Activated T-cell treated with anti-CD3 and anti-CD28 coated beads for 48 hours (primary cell): Measurements from ENCODE around the gene RER1.

Experiments
- DNase-seq: peaks from one replicate; pipeline ENCODE4 v3.0.0-alpha.2; 2020; ENCODE audit warnings: low read depth

The RER1 gene

DNA sequence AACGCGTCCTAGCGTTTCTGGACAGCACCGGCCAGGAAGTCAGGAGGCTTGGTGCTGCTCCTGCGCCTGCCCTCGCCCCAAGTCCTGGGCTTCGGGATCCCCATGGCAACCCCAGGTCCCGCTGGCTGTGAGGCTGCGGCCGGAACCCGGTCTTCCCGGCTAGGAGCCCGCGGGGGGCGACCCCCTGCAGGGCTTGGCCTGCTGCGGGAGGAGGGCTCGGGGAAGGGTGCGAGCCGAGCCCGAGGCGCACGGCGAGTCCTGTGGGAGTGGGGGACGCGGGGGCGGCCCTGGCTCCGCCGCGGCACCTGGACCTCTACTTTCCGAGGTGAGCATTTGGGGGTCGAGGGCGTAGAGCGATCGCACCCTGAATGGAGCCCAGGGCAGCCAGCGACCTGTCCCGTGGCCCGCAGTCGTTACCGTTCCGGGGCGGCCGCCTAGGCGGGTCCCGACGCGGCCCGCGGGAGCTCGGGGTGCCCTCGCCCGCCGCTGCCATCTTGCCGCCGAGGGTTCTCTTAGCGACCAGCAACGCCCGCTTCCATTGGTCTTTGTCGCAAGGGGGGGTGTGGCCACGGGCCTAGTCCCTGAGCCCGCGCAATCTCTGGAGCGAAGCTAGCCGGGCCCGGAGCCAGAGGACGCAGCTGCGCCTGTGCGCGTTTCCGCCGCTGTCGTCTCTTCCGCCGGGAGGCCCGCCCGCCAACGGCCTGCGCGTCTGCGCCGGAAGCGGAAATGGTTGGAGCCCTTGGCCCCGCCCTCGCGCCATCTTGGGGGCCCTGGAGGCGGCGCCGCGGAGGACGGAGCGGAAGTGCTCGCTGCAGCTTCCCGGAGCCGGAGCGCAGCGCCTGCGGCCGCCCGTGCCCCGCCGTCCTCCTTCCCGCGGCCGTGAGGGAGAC is at the start of gene RER1, which contains the start of gene MORN1:
Gene RER1, plus strand, starts transcription at position 801 of the 890 bp plus-strand sequence. CDS start 3,950 bp downstream, outside the sequence.
Gene MORN1, minus strand, starts transcription at position 514 of the 890 bp plus-strand sequence. Its CDS starts 21 bp downstream, at position 493.
- peak; percentile 99 for DNase-seq

DNA sequence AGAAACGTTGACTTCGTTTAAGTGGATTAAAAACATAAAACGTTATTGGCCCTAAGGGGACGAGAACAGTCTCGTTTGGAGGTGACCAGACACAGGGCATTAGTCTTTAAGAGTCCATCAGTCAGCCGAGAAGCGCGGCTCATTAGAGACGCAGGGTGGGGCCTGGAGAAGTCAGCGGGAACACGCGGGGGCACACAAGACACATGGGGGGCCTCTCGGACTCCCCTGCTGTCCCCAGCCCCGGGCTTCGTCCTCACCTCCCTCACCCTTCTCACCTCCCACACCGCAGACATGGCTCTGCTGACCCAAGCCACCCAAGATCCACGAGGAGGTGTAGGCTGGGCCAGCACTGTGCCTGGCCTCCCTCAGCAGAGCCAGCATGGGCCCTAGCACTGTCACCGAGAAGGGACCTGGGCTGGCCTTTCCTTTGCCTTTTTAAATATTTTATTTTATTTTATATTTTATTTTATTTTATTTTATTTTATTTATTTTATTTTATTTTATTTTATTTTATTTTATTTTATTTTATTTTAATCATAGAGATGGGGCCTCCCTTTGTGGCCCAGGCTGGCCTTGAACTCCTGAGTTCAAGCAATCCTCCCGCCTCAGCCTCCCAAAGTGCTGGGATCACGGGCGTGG is 49.1 kb upstream of the RER1 start:
- no peak for DNase-seq

DNA sequence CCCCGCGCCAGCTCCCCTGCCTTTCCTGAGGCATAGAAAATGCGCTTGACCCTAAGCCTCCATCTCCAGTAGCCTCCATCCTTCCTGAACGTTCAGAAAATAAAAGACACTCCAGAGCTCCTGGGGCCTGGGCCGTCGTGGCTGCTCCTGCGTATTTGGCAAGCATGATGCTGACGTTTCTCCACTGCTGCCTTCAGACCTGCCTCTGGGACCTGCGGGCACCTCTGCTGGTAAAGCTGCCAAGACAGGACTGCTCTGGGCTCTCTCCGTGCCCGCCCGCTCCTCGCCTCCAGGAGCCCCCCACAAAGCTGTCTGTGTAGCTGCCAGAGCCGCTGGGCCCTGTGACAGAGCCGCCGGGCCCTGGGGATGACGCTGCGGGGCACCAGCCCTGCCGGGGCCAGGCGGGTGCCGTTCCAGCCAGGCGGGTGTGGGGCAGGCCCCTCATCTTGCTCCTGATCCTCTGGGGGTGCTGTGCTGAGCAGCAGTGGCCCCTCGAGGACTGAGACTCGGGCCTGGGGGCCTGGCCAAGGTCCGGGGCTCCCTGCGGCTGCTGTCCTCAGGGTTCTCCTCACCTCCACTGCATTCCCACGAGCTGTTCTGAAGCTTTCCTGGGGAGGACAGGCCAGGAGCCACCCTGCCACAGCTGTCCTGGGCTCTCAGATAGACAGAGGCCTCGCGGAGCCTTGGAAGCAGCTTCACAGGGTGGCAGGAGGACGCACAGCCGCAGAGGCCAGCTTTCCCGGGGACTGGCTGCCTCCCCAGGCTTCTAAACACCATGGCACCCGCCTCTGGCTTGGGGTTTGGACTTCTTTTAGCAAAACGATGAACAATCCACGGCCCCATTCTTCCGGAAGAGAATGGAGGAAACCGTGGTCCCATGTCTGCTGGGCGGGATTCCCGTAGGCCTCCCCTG is 48.4 kb upstream of the RER1 start:
- no peak for DNase-seq

DNA sequence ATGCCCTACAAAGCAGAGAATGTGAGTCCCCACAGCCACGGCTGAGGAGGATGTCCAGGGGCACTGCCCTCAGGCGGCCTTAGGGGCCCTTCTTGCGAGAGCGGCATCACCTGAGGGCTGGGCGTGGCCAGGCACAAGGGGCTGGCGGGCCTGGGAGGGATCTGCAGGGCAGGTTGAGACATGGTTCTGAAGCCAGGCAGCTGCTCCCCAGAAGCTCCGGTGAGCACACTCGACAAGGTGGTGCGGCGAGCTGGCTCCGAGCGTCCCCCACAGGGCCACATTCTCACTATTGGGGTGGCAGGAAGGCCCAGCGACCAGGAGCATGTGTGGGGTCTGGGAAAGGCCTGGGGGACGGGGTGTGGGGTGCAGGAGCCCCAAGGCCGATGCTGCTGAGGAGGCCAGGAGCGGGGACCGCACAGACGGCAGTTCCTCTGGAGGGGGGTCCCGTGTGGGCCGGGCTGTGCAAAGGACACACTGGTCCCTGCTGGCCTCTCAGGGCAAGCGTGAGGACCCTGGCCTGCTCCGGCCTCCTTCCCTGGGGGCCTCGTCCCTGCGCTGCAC is 47.4 kb upstream of the RER1 start:
- no peak for DNase-seq

DNA sequence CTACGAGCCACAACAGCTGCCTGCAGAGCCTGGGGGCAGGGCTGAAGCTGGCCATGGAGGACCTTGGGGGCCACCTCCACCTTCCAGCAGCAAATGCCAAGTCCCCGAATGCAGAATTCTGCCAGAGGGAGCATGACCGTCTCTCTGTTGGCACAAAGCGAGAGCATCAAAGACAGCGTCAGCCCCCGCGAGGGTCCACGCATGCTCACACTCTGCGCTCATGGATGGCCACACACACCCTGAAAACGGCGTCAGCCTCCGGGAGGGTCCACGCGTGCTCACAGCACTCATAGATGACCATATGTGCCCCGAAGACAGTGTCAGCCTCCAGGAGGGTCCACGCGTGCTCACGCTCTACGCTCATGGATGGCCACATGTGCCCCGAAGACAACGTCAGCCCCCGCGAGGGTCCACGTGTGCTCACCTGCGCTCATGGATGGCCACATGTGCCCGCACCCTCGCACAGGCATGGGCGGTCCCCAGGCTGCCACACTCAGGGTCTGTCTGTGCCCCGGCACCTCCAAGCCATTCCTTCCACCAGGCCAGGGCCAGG is 46.8 kb upstream of the RER1 start:
- no peak for DNase-seq

DNA sequence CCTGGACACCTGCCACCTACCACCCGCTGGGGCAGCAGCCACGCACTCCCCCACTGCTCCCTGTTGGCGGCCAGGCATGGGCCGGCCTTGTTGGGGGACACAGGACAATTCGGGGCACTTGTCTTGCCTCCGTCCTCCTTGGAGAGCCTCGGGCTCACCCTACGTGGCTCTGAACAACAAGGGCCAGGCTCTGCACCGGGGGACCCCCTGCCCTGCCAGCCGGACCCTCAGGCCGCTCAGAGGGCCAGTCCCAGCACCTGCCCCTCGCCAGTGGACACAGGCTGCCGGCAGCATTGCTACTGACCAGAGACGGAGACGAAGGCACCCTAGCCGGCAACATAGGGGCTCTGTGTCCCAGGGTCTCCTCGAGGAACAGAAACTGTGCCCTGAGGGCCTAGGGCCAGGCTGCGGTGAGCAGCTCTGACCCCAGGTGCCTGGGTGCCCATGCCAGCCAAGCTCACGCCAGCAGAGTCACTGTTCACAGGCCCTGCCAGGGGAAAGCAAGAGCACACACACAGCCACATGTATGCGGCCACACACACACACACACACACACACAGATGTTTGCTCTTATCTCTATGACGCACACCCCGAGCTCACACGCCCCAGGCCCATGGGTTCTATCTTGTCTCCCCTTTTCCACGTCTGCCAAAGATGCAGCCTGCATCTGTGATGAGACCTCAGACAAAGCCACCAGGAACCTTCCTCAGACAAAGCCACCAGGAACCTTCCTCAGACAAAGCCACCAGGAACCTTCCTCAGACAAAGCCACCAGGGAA is 46.2 kb upstream of the RER1 start:
- no peak for DNase-seq

DNA sequence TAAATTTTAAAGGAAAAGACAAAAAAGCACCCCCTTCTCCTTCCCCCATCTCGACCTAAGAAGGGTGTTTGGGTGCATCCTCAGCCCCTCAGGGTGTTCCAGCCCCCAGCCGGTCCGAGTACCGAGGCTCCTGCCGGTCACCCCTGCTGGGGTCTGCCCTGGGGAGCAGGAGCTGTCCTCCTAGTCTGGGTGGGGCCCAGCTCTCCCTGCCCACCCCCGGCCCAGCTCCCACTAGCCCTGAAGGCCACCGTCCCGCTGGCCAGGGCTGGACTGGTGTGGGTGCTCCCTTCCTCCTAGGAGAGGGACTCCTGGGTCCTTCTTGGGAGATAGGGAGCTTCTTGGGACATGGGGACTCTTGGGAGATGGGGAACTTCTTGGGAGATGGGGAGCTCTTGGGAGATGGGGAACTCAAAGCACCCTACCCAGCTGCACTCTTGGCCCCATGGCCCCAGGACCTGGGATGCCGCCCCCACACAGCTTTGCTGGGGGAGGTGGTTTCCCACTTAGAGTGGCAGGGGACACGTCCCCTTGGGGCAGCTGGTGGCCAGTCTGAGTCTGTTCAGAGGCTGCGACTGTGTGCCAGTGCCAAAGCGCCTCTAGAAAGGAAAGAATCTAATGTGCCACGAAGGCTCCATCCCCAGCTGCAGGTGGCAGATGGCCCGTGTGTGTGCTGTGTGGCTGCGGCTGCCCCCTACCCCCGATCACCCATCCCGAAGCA is 44.8 kb upstream of the RER1 start:
- DNase-seq: no peak

- no peak for DNase-seq
These were observed 44.2 kb upstream of the RER1 start for GRCh38 chr1:2347409-2347785.

DNA sequence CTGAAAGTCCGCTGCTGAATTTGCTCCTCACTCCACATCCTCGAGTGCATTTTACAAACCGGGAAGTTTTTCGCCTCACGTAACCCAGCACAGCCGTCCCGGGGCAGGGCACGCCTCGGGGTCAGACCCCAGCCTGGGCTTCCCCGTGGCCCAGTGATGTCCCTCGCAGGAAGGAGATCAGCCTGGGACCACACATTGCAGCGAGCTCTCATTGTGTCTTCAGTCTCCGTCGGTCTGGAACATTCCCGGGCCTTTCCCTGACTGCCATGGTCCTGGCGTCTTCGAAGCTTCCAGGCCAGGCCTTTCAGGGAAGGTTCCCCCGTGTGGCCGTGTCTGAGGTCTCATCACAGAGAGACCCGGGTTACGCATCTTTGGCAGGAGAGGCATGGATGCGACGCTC is 43.7 kb upstream of the RER1 start:
- no peak for DNase-seq

DNA sequence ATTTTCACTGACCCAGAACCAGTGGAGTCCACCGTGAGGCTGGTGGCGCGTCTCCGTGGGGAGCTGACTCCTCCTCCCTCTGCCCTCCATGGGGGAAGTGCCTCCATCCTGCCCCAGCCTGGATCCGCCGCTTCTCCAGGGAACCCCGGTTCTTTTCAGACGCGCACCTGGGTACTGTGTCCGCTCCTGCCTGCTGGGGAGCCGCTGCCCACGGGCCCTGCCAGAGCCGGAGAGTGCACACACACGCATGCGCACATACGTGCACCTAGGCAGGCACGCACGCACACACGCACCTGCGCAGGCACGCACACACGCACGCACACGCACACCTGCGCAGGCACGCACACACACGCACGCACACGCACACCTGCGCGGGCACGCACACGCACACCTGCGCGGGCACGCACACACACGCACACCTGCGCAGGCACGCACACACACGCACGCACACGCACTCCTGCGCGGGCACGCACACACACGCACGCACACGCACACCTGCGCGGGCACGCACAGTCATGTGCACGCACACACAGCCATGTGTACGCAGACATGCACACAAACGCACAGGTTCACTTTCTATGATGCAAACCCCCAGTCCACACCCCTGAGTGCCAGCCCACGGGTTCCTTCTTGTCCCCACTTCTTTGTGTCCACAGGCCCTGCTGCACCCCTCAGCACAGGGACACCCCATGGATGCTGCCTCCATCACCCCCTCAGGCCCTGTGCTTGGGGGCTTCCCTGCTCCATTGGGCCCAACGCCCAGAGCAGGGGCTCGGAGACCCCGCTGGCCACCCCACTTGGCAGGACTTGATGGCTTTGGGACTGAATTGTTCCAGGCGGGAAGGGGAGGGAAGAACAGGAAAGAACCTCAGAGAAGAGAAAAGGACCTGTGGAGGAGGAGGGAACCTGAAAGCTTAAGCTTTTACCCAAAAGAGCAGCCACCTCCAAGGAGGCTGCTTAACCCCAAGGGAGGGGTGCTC is 43.0 kb upstream of the RER1 start:
- DNase-seq: no peak

- no peak for DNase-seq
These were observed 41.8 kb upstream of the RER1 start for GRCh38 chr1:2349806-2350205.

DNA sequence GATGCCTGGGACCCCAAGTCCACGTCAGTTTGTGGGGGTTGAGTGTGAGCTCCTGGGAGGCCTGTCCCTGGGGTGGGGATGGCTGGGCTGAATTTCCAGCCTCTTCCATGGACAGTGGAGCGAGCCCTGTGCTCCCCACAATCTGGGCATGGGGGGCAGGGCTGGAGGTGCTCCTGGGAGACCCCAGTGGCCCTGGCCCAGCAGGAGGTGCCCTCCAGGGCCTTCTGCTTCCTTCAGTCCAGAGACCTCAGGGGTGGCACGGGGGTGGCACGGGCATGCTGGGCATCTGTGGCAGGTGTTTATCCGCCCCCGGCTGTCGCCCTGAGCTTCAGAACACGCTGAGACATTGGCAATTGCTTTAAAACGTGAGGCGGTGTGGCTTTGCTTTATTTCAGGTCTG is 41.1 kb upstream of the RER1 start:
- DNase-seq: no peak

- DNase-seq: no peak
These were observed 40.6 kb upstream of the RER1 start for GRCh38 chr1:2350911-2351655.

DNA sequence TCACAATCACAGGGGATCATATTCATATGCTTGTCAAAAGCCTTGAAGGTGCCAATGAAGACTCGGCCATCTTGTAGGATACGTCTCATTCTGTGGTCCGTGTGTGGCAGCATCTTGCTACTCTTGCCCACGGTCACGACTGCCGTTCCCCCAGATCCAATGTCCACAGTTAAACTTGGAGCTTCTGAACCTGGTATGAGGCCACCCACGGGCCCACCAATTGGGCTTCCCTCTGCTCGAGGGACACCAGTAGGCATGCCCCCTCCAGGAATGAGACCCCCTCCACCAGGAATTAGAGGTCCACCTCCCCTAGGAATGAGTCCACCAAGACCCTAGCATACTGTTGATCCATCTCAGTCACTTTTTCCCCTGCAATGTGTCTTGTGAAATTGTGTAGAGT is 39.9 kb upstream of the RER1 start:
- DNase-seq: no peak

- DNase-seq: no peak
These were observed 39.2 kb upstream of the RER1 start for GRCh38 chr1:2352341-2352896.

DNA sequence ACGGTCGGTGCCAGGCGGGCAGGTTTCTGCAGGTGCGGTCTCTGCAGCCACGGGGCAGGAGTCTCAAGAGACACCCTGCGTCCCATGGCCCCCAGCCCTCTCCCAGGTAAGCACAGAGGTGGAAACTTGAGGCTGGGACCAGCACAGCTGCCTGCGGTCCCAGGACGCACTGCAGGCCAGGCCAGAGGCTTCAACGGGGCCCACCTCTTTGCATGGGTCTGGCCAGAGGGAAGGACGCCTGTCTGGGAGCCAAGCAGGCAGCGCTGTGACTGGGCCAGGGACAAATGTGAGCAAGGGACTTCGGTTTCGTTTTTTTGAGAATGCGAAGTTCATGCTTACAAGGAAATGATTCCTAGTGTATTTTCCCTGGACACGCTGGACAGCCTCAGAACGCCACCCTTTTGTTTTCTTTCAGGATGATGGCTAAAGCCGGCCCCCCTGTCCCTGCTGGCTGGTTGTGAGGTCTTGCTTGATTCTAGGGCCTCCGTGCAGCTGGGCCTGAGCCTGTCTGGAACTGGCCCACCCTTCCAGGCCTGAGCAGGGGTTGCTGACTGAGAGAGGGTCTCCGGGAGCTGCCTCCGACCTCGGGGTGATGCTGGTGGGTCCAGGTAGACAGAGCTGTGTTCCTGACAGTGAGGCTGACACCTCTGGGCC is 38.6 kb upstream of the RER1 start:
- no peak for DNase-seq
